Stimulated activated memory B cell treated with anti-CD40 and anti-IgM and Interleukin-4, amounts not matched to agents 10 μg/mL and 1 μg/mL and 100 μg/mL, for 72 hours (primary cell): Measurements from ENCODE around the gene TMEM141.
"Not testable (repeated sequence)": the region's sequence is repeated elsewhere in the genome, so short reads cannot be mapped to it uniquely, and the experiment has no call there.

ENCODE experiments used
- ATAC-seq: fragments of 150-1000 bp; cut with Tn5 transposase; 2 replicates; pipeline ENCODE4 v1.10.0; 2021
- H3K27ac Mint-ChIP-seq: one replicate; pipeline ENCODE4 v1.8.0; 2022; ENCODE audit warnings: mild to moderate bottlenecking, mixed read lengths
- H3K27me3 Mint-ChIP-seq: one replicate; pipeline ENCODE4 v1.8.0; 2022; ENCODE audit warnings: mixed read lengths
- H3K36me3 Mint-ChIP-seq: one replicate; pipeline ENCODE4 v1.8.0; 2022; ENCODE audit warnings: mixed read lengths
- H3K4me1 Mint-ChIP-seq: one replicate; pipeline ENCODE4 v1.8.0; 2022; ENCODE audit warnings: mixed read lengths
- H3K4me3 Mint-ChIP-seq: one replicate; pipeline ENCODE4 v1.8.0; 2022; ENCODE audit warnings: mild to moderate bottlenecking, moderate library complexity, mixed read lengths
- H3K9me3 Mint-ChIP-seq: one replicate; pipeline ENCODE4 v1.8.0; 2022; ENCODE audit warnings: mixed read lengths

Gene TMEM141

DNA sequence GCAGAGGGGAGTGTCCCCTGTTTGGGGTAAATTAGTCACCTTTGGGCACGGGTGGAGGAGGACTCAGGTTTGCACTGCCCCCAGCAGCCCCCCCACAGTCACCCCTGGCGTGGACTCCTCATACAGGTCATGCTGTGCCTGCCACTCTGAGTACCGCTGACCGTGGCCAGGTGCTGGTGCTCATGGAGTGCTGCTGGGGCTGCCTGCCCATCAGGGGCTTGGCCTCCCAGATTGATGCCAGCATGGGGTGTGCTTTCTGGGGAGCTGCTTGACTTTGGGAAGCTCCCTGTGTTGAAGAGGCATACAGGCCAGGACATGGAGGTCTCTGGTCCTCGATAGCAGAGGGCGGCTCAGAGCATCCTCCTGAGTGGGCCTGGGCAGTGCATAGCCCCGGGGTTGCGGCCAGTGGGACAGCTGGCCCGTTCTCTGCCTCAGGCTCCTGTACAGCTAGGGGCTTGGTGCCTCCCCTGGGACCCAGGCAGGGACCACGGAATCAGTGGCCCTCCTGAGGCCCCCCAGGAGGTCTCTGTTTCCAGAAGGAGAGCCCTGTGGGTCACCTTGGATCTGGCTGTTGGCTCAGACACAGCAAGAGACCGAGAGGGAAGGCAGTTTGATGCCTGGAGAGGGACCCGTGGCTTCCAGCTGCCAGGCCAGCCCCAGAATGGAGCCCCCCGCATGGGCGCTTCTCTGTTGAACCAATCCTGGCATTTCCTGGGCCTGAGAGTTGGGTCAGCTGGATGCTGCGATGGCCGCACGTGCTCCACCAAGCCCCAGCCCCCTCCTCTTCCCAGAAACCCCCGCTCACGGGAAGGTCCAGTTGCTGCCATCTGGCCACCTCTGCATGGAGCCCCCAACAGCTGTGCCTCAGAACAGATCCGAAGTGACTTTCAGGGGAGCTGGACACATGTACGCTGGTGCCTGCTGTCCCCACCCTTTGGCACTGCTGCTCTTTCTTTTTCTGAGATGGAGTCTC, 45.1 kb downstream of the TMEM141 start:
- Mint-ChIP-seq H3K36me3 (peaks cover 20% of the 10 kb centered on the region), H3K27ac (no peak overlapping the region), H3K27me3 (no peaks in the 10 kb centered on the region), H3K9me3 (no peaks in the 10 kb centered on the region), H3K4me3 (no peak overlapping the region), H3K4me1 (no peaks in the 10 kb centered on the region)
- no peak for ATAC-seq

GRCh38 chr9:136837146-136837855, 46.2 kb downstream of the TMEM141 start:
- Mint-ChIP-seq H3K4me3 (no peak overlapping the region), H3K9me3 (no peaks in the 10 kb centered on the region), H3K27ac (no peak overlapping the region), H3K27me3 (no peaks in the 10 kb centered on the region), H3K36me3 (peaks cover 10% of the 10 kb centered on the region), H3K4me1 (peaks cover 5% of the 10 kb centered on the region)
- ATAC-seq, result no peak

DNA sequence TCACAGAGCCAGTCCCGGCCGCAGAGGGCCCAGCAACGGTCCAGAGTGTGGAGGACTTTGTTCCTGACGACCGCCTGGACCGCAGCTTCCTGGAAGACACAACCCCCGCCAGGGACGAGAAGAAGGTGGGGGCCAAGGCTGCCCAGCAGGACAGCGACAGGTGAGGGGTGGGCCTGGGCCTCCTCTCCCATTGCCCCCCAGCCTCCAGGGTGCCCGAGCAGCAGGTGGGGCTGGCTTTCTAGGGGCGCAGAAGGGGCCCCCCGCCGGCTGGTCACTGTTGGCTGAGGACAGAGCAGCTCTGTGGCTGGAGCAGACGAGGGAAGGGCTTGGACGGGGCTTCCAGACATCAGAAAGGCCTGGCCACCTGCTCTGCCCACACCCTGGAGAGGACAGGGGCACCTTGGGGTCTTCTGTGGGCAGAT, 46.7 kb downstream of the TMEM141 start:
- H3K27me3 Mint-ChIP-seq, H3K27ac Mint-ChIP-seq, H3K36me3 Mint-ChIP-seq: not testable (repeated sequence)

DNA sequence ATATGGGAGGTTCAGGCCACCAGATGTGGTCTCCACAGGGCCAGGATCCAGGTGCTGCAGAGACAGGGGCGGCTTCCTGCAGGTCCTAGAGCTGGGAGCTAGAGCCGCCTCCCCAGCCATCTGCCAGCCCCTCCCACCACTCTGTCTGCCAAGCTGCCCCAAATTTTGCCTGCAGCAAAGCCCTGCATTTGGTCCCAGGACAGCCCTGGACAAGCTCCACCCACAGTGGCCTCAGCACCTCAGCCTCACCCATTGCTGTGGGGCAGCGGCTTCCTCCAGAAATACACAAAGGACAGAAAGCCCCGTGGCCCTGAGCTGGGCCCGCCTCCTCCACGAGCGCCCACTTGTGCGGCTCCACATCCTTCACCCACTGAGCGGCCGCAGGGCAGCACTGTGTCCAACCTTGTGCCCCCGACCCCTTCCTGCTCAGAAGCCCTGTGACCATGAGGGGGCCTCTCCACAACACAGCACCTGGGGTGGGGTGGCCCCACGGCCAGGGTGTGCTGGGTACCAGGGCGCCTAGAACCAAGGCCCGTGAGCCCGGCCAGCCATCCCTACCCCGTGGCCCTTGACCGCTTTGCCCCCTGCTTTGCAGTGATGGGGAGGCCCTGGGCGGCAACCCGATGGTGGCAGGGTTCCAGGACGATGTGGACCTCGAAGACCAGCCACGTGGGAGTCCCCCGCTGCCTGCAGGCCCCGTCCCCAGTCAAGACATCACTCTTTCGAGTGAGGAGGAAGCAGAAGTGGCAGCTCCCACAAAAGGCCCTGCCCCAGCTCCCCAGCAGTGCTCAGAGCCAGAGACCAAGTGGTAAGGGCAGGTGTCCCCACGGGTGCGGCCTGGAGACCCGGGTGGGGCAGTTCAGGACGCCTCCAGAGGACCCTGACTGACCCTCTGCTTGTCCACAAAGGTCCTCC, 47.4 kb downstream of the TMEM141 start:
- Mint-ChIP-seq H3K4me1 (peaks cover 13% of the 10 kb centered on the region), H3K9me3 (no peaks in the 10 kb centered on the region), H3K27me3 (no peaks in the 10 kb centered on the region), H3K36me3 (peaks cover 7% of the 10 kb centered on the region), H3K4me3 (no peak overlapping the region), H3K27ac (no peak overlapping the region)
- no peak for ATAC-seq

More for the DNA sequence above, 46.7 kb downstream of the TMEM141 start:
- not testable (repeated sequence) for H3K4me3 Mint-ChIP-seq, ATAC-seq, H3K4me1 Mint-ChIP-seq, H3K9me3 Mint-ChIP-seq

DNA sequence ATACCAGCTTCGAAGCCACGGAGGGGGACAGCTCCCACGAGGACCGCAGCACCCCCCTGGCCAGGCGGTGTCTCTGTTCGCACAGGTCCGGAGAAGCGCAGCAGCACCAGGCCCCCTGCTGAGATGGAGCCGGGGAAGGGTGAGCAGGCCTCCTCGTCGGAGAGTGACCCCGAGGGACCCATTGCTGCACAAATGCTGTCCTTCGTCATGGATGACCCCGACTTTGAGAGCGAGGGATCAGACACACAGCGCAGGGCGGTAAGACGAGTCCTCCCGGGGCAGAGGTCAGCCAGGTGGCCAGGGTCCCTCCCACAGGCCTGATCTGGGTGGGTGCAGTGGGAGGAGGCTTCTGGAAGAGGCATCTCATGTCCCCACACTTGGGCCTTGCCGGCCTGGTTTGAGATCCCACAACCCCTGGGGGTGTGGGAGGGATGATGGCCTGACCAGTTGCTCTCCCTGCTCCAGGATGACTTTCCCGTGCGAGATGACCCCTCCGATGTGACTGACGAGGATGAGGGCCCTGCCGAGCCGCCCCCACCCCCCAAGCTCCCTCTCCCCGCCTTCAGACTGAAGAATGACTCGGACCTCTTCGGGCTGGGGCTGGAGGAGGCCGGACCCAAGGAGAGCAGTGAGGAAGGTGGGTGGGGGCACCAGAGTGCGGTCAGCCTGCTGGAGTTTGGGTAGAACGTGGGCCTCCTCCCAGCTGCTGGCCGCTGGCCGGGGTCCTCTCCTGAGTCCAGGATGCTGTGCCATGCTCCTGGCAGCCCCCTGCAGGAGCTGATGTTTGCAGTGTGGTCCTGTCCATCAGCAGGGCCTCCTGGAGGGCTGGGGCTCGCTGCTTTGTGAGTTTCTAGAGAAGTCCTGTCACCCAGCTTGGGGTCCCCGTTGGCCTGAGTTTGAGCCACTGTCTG, 48.3 kb downstream of the TMEM141 start:
- Mint-ChIP-seq H3K4me1 (peaks cover 16% of the 10 kb centered on the region), H3K27ac (no peak overlapping the region), H3K9me3 (no peaks in the 10 kb centered on the region), H3K36me3 (peaks cover 7% of the 10 kb centered on the region), H3K27me3 (no peaks in the 10 kb centered on the region), H3K4me3 (no peak overlapping the region)
- ATAC-seq, result no peak

- Mint-ChIP-seq H3K9me3 (no peaks in the 10 kb centered on the region), H3K4me1 (peaks cover 16% of the 10 kb centered on the region), H3K4me3 (no peak overlapping the region), H3K27ac (no peak overlapping the region), H3K27me3 (no peaks in the 10 kb centered on the region), H3K36me3 (peaks cover 7% of the 10 kb centered on the region)
- ATAC-seq, result no peak
These were observed 49.2 kb downstream of the TMEM141 start for GRCh38 chr9:136840140-136840876.

GRCh38 chr9:136840877-136841645, 49.9 kb downstream of the TMEM141 start:
- Mint-ChIP-seq H3K36me3 (peaks cover 7% of the 10 kb centered on the region), H3K9me3 (no peaks in the 10 kb centered on the region), H3K27me3 (no peaks in the 10 kb centered on the region), H3K27ac (no peak overlapping the region), H3K4me3 (no peak overlapping the region), H3K4me1 (peaks cover 16% of the 10 kb centered on the region)
- no peak for ATAC-seq

GRCh38 chr9:136841646-136842379, 50.7 kb downstream of the TMEM141 start:
- H3K27me3 Mint-ChIP-seq, ATAC-seq, H3K9me3 Mint-ChIP-seq, H3K36me3 Mint-ChIP-seq: not testable (repeated sequence)
- Mint-ChIP-seq H3K27ac (peak overlapping the region; percentile 73), H3K4me3 (peak overlapping the region; percentile 91), H3K4me1 (peaks cover 16% of the 10 kb centered on the region)

DNA sequence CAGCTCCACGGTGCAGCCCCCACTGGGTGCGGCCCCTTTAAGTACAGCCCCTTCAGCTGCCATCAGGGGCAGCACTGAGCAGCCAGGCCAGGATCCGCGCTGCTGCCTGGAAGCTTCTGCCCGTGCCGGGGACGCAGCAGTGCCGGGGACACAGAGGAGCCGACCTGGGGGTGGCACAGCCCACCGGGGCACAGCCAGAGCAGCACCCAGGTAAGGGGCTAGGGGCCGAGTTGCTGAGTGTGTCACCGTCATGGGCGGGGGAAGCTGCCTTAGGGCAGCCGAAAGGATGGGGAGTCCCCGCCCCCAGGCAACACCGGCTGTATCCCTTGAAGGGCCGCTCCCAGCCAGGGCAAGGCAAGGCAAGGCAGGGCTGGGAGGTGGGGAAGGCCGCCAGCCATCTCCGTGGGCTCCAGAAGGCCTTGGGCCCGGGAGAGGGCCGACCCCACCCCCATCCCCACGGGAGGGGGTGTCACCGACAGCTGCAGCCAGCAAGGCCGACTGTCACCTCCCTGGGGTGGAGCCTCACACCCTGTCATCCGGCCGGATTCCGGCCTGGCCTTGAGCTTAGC, 51.3 kb downstream of the TMEM141 start, which contains the start of gene AJM1:
Gene AJM1, plus strand, starts transcription at position 99 of the 569 bp plus-strand sequence. CDS start 1,937 bp downstream, outside the sequence.
- H3K9me3 Mint-ChIP-seq, H3K27me3 Mint-ChIP-seq, H3K36me3 Mint-ChIP-seq: not testable (repeated sequence)
- Mint-ChIP-seq H3K4me3 (peak within 1 kb of the TSS; percentile 91), H3K27ac (peak within 1 kb of the TSS; percentile 73), H3K4me1 (peaks cover 19% of the 10 kb centered on the region)
- peak; percentile 88 for ATAC-seq
